GM12878 (cell line): ENCODE data around the gene UQCC5. TPM values are rescaled to one million over a fixed set of nuclear protein-coding genes. Genes with fewer than 3 reads are reported as not detected.

Source experiments
- ATAC-seq: fragments of 200-7000 bp; cut with Tn5 transposase; 3 replicates; pipeline ENCODE4 v1.9.1; 2020; ENCODE audit warnings: mild to moderate bottlenecking, moderate library complexity
- BruUV-seq: library from RNA; stranded (reverse); fragments of 400-500 nt; replicated peaks from 2 replicates; lab custom pipeline; 2021; lab: Mats Ljungman, UMichigan
- CTCF ChIA-PET: fragments of 300-600 bp; sonication (Branson Sonifier 250); formaldehyde crosslinking; extraction: SDS; loops from one replicate; lab custom pipeline; 2021; ENCODE audit warnings: inconsistent platforms; lab: Yijun Ruan, JAX
- POLR2A ChIA-PET: fragments of 350-600 bp; formaldehyde crosslinking; extraction: SDS; loops from one replicate; lab custom pipeline; 2021; ENCODE audit warnings: inconsistent platforms; lab: Charles Lee
- RAD21 ChIA-PET: fragments of 300-600 bp; sonication (Branson Sonifier 250); formaldehyde crosslinking; loops from one replicate; lab custom pipeline; 2023; ENCODE audit warnings: antibody characterized with exemption; ENCODE audit not compliant: unreplicated experiment; lab: Charles Lee
- SMC1A ChIA-PET: fragments of 300-600 bp; sonication (Branson Sonifier 250); formaldehyde crosslinking; loops from one replicate; lab custom pipeline; 2023; ENCODE audit not compliant: unreplicated experiment, uncharacterized antibody; lab: Charles Lee
- DNase-seq: peaks from one replicate; pipeline ENCODE4 v3.0.0-alpha.2; 2011; ENCODE audit warnings: low read depth, low spot score
- FAIRE-seq: peaks from 3 replicates; lab custom pipeline; 2011; peaks lifted over from hg19 to GRCh38; lab: Jason Lieb, UNC
- H2AFZ ChIP-seq: 2 replicates; pipeline ENCODE4 v1.6.0; 2011; ENCODE audit warnings: low read depth, low read length, control low read depth; ENCODE audit not compliant: control insufficient read depth
- H3K27ac ChIP-seq: 2 replicates; pipeline ENCODE4 v1.5.1; 2011; ENCODE audit warnings: control low read depth; ENCODE audit not compliant: control insufficient read depth, insufficient read depth
- H3K27me3 ChIP-seq, 2 experiments: replicated peaks in 1 of 2; 2 replicates each; pipeline versions ENCODE4 v1.6.0 to v1.6.1; 2011; ENCODE audit warnings: low read length in 1 of 2; ENCODE audit not compliant: control insufficient read depth in 2 of 2, insufficient read depth in 2 of 2
- H3K36me3 ChIP-seq, 2 experiments: 2 replicates each; pipeline ENCODE4 v1.5.1; 2011; ENCODE audit warnings: low read length in 1 of 2; ENCODE audit not compliant: control insufficient read depth in 2 of 2, insufficient read depth in 2 of 2
- H3K4me1 ChIP-seq: 2 replicates; pipeline ENCODE4 v1.6.1; 2011; ENCODE audit warnings: mild to moderate bottlenecking, low read length, moderate library complexity, mixed read lengths; ENCODE audit not compliant: control insufficient read depth, insufficient read depth
- H3K4me2 ChIP-seq: 2 replicates; pipeline ENCODE4 v1.6.0; 2011; ENCODE audit warnings: control low read depth; ENCODE audit not compliant: control insufficient read depth, insufficient read depth
- H3K4me3 ChIP-seq: fragments of 200-600 bp; sonication (generic); 2 replicates; pipeline ENCODE4 v1.5.1; 2016
- H3K79me2 ChIP-seq: 2 replicates; pipeline ENCODE4 v1.6.0; 2011; ENCODE audit warnings: low read length; ENCODE audit not compliant: control insufficient read depth, insufficient read depth
- H3K9ac ChIP-seq: 2 replicates; pipeline ENCODE4 v1.8.0; 2011; ENCODE audit warnings: low read length, control low read depth, mixed read lengths; ENCODE audit not compliant: control insufficient read depth, insufficient read depth
- H3K9me3 ChIP-seq: replicated peaks from 3 replicates; pipeline ENCODE4 v1.5.1; 2011; ENCODE audit warnings: mild to moderate bottlenecking, low read length; ENCODE audit not compliant: control insufficient read depth, insufficient read depth
- H4K20me1 ChIP-seq: 2 replicates; pipeline ENCODE4 v1.6.0; 2011; ENCODE audit not compliant: control insufficient read depth, insufficient read depth
- ETV6 ChIP-seq, 2 experiments: fragments of 450-650 bp in 1 of 2; IDR thresholded peaks in 1 of 2; conservative IDR thresholded peaks in 1 of 2; 2 replicates each; pipeline ENCODE4 v1.6.1; 2014; ENCODE audit warnings: antibody characterized with exemption in 1 of 2, borderline replicate concordance in 1 of 2, low read depth in 1 of 2, mild to moderate bottlenecking in 1 of 2, moderate library complexity in 1 of 2
- KDM1A ChIP-seq: fragments of 200-600 bp; sonication (generic); IDR thresholded peaks from 2 replicates; pipeline ENCODE4 v1.6.1; 2016; ENCODE audit warnings: borderline replicate concordance
- MEF2A ChIP-seq: IDR thresholded peaks from 2 replicates; pipeline ENCODE4 v1.6.1; 2011; ENCODE audit warnings: low read depth, mild to moderate bottlenecking, low read length, moderate library complexity; ENCODE audit not compliant: insufficient read depth
- TCF7 ChIP-seq: IDR thresholded peaks from 2 replicates; pipeline ENCODE4 v1.6.1; 2014; ENCODE audit warnings: antibody characterized with exemption, borderline replicate concordance
- WGBS: methylation state at CpG from one replicate; pipeline ENCODE4 v1.1.6; 2016; ENCODE audit warnings: low lambda C conversion rate; ENCODE audit not compliant: insufficient replicate concordance, insufficient coverage; ENCODE audit errors: missing lambda C conversion rate; 5-methylcytosine and 5-hydroxymethylcytosine counted together
- in situ Hi-C: fragments of 300-500 bp; cut with MboI; formaldehyde crosslinking; loops from 9 replicates; pipeline ENCODE4 v1.14.3; 2018; ENCODE audit warnings: mixed read lengths
- intact Hi-C: fragments of 100-400 bp; cut with micrococcal nuclease; formaldehyde crosslinking; loops from one replicate; pipeline ENCODE4 v1.14.2; 2022; ENCODE audit not compliant: unreplicated experiment
- polyA plus RNA-seq, 11 experiments: library from polyadenylated mRNA; depleted of rRNA in 4 of 11; unstranded in 6 of 11; stranded (reverse) in 5 of 11; fragments of >200 nt; fragmentation: Nextera tagmentation in 4 of 11; fragmentation: Illumina TruSeq in 1 of 11; extraction: Ambion mirVana in 4 of 11; extraction: Trizol in 1 of 11; gene quantifications; 1 replicate in 1 of 11; 2 replicates in 10 of 11; pipeline versions ENCODE4 v1.2.1 to v1.2.3, GENCODE V29; 2011 to 2016; ENCODE audit warnings: inconsistent platforms in 2 of 11, missing spikeins in 2 of 11, low read depth in 1 of 11
- total RNA-seq, 4 experiments: library from RNA; depleted of rRNA in 3 of 4; stranded (reverse); fragments of >200 nt in 3 of 4; fragmentation: Illumina TruSeq in 1 of 4; extraction: Trizol in 1 of 4; gene quantifications; 2 replicates each; pipeline versions ENCODE4 v1.2.1 to v1.2.3, GENCODE V29; 2013 to 2021
- TF ChIP-seq, protein P1 (sequence below): IDR thresholded peaks from 2 replicates; pipeline ENCODE4 v1.6.1; 2012; ENCODE audit warnings: low read length, inconsistent platforms

UQCC5 gene
- total and polyA plus RNA-seq, 10 of the 15 experiments (the other 5 are each of a cell fraction or from before 2014, with no cell fraction given), result 15.1 to 84.8 (median 28.0) TPM

DNA sequence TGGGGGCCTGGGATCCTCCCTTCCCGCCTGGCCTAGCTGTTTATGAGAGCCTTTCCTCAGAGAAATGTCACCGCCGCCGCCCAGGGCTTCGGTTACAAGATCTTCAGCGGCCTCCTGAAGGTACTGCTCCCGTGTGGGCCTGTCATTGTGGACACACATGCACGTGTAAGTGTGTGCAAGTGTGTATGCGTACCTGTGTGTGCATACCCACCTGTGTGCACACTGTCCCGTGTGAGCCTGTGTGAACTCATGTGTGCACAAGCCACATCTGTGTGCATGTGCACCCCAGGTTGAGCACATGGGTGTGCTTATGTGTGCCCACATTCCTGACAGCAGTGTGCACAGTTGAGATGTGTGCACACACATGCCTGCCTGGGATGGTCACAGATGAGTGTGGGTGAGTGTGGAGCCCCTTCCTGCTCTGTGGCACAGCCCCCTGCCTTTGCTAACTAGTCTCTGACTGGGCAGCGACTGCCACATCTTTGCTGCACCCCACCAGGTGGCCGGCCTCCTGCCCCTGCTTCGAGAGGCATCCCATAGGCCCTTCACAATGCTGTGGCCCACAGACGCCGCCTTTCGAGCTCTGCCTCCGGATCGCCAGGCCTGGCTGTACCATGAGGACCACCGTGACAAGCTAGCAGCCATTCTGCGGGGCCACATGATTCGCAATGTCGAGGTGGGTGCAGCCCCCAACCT lies 16.8 kb upstream of the UQCC5 start:
- H4K20me1 ChIP-seq, result no peaks in the 10 kb centered on the region
- H3K9ac ChIP-seq, result no peak overlapping the region
- no peak overlapping the region for H3K27ac ChIP-seq
- no peaks in the 10 kb centered on the region; a peak in 1 of 4 replicates for H3K27me3 ChIP-seq
- SMC1A ChIA-PET, result interaction anchor here (0.7 kb wide), 1 partner anchor 151 kb away, joined by 3 read pairs; no protein-coding TSS in a partner anchor
- FAIRE-seq (no peak), ATAC-seq (no peak), DNase-seq (no peak)
- intact Hi-C loops, result no loop called here
- 59% methylated on average over 22 of the region's 22 CpGs for WGBS
- RAD21 ChIA-PET, result no interaction called here
- no peak overlapping the region for H2AFZ ChIP-seq
- no TSS peak for BruUV-seq
- in situ Hi-C loops, result no loop called here
- no peaks in the 10 kb centered on the region for H3K9me3 ChIP-seq
- H3K36me3 ChIP-seq, result peaks cover 0 to 2% of the 10 kb centered on the region in 2 experiments; a peak in 2 of 4 replicates
- CTCF ChIA-PET, result interaction anchor here (0.7 kb wide), 1 partner anchor 45 kb away, joined by 3 read pairs; no protein-coding TSS in a partner anchor
- POLR2A ChIA-PET, result no interaction called here
- no peaks in the 10 kb centered on the region for H3K79me2 ChIP-seq
- H3K4me3 ChIP-seq, result no peak overlapping the region
- no peaks in the 10 kb centered on the region for H3K4me1 ChIP-seq
- TF ChIP-seq ETV6 (conservative IDR thresholded peaks at IDR 0.05 in 1 of 2, IDR thresholded peaks at IDR 0.05 in 1 of 2; ENCODE audit: borderline replicate concordance in 1 of 2, low read depth in 1 of 2) (no peak), TCF7 (no peak), KDM1A (no peak), MEF2A (no peak)
- TF ChIP-seq, protein P1, sequence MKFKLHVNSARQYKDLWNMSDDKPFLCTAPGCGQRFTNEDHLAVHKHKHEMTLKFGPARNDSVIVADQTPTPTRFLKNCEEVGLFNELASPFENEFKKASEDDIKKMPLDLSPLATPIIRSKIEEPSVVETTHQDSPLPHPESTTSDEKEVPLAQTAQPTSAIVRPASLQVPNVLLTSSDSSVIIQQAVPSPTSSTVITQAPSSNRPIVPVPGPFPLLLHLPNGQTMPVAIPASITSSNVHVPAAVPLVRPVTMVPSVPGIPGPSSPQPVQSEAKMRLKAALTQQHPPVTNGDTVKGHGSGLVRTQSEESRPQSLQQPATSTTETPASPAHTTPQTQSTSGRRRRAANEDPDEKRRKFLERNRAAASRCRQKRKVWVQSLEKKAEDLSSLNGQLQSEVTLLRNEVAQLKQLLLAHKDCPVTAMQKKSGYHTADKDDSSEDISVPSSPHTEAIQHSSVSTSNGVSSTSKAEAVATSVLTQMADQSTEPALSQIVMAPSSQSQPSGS, result no peak
- H3K4me2 ChIP-seq, result no peak overlapping the region
